GM19468 (cell line): Measurements from ENCODE around the gene KIFC3.
"Not testable (repeated sequence)": the region's sequence is repeated elsewhere in the genome, so short reads cannot be mapped to it uniquely, and the experiment has no call there.

Experiments
- ATAC-seq: cut with Tn5 transposase; IDR thresholded peaks from one replicate; pipeline ENCODE4 v1.9.1; 2021; ENCODE audit warnings: mild to moderate bottlenecking, moderate library complexity, moderate number of reproducible peaks; ENCODE audit not compliant: unreplicated experiment; ENCODE audit errors: extremely low read depth

Gene KIFC3

DNA sequence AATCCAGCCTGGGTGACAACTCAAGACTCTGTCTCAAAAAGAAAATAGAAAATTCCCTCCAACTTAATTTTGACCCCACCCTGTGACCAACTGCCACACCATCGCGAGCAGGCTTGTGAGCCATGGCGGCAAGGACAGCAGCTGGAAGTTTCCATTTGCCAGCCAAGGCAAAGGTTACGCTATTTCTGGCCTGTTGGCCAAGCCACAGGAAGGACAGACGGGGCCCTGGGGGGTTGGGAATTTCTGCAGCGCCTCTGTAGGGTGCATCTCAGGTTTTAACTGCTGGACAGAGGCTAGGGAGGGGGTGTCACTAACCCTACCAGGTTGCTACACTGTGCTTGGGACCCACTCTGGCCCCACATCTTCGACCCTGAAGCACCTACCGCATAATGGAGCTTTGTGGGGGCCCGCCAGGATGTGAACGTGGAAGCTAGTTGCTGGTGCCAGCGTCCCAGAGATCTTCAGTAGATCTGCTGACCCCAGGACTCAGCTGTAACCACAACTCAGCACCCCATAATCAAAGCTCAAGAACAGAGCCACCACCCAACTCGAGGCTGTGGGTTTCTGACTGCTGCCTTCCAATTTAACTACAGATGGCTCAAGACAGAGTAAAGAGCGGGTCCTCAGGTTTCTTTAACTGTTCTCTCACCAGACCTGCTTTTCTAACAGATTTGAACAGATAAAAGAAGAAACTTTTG lies 10.9 kb downstream of the KIFC3 start:
- no peak for ATAC-seq

DNA sequence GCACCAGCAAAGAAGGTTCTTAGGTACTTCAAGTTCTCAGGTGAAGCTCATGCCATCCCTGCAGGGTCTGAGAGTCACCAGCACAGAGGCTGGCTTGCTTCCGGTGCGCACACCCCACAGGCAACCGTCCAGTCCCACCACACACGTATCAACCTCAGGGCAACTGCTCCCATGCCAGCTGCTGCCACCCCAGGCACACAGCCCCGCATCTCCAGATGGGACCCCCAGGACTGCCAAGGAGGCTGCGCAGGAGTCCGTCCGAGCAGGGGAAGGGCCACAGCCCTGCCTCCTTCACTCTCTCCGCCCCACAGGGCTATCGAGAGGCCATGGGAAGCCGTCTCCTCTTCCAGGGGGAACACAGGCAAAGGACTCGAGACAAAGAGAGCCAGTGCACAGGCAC lies 13.3 kb downstream of the KIFC3 start:
- ATAC-seq, result no peak

DNA sequence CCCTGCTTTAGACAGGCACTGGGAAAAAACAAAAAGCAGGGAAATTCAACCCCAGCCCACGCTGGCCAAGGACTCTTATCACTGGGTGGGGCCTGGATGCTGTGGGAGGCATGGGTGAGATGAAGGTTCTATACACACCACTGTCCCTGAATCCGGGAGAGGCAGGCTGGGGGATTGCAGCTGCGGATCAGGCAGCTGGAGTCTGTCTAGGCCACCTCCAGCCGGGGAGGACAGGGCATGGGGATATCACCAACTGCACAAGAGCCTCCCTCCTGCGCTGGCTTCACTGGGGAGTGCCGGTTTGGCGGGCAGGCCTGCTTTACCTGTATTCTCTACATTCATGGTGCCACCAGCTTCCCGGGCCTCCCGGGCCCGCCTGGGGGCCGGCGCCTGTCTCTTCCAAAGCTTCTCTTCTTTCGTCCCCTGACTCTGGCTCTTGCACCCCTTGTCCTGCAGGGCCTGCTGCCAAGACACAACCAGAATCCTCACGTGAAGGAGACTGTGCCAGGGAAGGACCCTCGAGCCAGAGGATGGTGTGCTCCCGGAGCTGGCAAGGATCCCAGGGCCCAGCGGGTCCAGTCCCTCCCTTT lies 13.9 kb downstream of the KIFC3 start:
- ATAC-seq, result no peak

DNA sequence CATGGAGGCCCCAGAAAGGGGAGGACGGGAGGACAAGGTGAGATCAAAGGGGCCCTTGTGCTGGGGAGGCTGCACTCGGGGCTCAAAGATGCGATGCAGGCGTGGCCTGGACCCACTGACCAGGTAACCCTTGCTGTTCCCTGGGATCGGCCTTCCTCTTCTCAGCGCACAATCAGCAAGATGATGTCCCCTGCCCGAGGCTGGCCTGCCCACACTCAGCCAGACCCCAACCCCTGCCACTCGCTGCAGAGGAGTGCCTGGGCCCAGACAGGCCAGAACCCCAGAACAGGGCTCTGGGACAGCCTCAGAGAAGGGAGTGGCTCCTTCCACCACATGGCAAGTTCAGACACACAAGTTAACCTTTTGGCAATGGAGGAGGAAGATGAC lies 14.8 kb downstream of the KIFC3 start:
- ATAC-seq, result no peak

DNA sequence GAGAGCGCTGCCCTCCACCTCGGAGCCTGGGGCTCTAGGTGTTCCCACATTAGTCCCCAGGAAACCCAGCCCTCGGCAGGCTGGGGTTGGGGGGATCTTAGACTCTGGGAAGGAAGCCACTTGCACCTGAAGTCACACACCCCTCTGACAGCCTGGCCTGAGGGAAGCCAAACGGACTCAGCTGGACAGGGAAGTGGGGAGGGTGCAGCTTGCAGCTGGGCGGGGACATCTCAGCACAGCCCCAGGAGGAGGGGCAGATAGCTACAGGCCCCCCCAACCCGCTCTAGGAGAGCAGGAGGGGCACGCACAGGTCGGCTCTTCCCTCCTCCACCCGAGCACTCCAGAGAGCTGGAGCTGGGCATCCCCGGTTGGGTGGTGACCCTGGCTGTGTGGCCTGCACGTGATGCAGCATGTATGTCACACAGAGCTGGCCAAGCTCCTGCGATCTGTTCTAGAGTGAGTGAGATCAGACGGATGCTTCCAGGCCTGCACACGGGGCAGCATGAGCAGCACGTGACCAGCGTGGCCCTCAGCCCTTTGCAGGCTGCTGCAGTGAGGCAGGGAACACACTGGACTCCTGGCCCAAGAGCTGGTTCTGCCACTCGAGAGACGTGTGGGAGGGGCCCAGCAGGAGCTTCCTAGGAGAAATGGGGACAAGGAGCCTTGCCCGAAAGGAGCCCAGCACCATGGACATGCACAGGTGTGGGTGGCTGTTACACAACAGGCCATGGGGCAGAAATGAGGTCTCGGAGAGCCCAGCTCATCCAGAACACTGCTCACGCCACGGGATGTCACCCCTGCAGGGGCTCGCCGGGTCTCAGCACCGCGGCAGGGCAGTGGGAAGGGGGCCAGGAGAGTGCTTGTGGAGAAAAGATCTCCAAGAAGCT lies 15.4 kb downstream of the KIFC3 start:
- no peak for ATAC-seq

DNA sequence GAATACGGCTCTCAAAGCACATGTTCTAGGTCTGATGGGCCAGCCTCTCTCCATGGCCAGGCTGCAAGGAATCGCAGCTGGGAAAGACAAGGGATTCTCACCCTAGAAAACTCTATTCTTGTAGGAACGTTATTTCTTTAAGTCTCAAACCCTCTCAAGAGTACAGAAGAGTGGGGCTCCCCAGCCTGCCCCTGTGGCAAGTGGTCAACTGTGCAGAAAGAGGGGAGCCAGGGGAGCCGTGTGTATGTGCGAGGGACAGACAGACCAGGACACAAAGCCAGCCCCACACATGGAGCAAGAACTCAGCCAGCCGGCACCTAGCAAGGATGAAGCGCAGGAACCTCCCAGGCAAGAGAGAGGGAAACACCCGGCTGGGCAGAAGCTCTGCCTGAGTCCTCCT lies 16.4 kb downstream of the KIFC3 start:
- no peak for ATAC-seq

DNA sequence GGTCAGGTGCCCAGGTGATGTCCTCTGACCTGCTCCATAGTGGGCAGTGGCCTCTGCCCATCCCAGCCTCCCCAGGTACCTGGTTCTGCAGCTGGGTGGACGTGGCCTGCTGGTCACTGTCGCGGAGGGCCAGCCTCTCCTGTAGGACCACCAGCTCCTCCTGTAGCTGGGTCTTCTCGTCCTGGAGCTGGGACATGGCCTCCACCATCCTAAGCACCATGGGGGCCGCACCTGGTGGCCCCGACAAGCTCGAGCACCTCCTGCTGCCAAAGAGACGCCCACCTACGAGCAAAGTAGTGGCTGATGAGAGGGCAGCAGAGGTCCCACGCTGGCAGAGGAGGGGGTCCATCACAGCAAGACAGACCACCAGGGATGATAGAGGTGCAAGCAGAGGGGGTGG lies 16.9 kb downstream of the KIFC3 start:
- ATAC-seq, result no peak

DNA sequence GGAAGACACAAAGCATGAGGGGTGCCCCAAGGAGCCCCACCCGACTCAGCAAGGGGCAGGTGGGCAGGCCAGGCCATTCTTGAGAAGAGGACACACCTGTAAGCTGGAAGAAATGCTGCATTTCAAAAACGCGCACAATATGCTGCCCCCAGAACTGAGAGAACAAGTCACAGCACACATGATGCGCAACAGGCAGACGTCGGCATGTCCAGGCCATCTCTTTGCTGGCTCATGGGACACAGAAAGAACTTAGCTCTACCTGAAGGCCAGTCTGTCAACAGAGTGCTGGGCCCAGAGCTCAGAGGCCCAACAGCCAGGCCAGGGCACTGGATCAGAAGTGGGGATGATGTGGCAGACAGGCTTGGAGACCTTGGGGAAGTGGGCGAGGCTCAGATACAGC lies 18.0 kb downstream of the KIFC3 start:
- no peak for ATAC-seq

GRCh38 chr16:57783883-57784282 lies 18.4 kb downstream of the KIFC3 start:
- no peak for ATAC-seq

DNA sequence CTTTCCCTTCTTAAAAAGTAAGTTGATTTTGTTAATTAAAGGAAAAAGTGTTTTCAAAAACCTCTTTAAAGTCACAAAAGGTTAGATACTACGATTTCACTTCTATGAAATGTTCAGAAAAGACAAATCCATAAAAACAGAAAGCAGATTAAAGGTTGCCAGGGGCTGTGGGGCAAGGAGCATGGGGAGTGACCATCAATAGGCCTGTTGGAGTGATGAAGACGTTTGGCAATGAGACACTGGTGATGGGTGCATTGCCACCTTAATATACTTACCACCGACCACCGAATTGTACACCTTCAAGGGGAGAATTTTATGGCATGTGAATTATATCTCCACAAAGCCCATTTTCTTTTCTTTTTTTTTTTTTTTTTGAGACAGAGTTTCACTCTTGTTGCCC lies 19.2 kb downstream of the KIFC3 start:
- no peak for ATAC-seq

- ATAC-seq, result not testable (repeated sequence)
These were observed 19.7 kb downstream of the KIFC3 start for GRCh38 chr16:57782607-57783055.

DNA sequence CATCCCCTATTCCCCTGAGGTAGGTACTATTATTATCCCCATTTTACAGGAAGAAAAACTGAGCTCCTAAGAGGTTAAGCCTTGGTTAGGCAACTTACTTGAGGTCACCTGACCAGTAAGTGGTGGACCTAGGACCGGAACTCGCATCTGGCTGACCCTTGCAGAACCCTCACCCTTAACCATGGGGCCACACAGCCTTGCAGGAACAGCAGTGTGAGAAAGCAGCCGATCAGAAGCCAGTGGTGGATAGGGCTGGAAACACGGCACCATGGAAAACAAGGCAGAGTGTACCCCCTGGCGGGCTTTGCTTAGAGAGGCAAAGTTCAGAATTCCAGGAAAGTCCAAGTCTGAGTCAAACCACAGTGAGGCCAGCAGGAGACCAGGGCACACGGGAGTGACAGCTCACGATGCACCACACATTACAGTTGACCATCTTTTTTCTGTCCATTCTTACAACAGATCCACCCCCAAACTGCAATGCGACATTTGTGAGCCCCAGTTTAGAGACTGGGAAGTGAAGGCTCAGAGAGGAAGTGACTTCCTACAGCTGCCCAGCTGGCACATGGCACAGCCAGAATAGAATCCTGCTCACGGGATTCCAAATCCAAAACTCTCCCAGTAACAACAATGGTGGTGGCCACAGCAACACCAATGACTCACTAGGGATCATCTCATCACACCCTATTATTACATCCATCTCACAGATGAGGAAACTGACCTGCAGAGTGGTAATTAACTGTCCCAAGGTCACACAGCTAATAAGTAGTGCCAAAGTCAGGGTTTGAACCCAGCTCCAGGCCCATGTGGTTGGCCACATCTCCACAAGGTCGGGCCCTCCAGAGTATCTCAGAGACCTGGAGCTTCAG lies 20.3 kb downstream of the KIFC3 start:
- no peak for ATAC-seq

GRCh38 chr16:57781349-57781740 lies 20.9 kb downstream of the KIFC3 start:
- ATAC-seq, result no peak

DNA sequence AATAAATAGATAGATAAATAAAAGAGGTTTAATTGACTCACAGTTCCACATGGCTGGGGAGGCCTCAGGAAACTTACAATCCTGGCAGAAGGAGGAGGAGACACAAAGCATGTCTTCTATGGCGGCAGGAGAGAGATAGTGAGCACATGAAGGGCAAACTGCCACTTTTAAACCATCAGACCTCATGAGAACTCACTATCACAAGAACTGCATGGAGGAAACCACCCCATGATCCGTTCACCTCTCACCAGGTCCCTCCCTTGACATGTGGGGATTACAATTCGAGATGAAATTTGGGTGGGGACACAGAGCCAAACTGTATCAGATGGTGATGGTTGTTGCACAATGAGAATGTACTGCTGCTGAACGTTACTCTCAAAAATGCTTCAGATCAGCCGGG lies 22.5 kb downstream of the KIFC3 start:
- ATAC-seq, result not testable (repeated sequence)

GRCh38 chr16:57778658-57779057 lies 23.6 kb downstream of the KIFC3 start:
- no peak for ATAC-seq

DNA sequence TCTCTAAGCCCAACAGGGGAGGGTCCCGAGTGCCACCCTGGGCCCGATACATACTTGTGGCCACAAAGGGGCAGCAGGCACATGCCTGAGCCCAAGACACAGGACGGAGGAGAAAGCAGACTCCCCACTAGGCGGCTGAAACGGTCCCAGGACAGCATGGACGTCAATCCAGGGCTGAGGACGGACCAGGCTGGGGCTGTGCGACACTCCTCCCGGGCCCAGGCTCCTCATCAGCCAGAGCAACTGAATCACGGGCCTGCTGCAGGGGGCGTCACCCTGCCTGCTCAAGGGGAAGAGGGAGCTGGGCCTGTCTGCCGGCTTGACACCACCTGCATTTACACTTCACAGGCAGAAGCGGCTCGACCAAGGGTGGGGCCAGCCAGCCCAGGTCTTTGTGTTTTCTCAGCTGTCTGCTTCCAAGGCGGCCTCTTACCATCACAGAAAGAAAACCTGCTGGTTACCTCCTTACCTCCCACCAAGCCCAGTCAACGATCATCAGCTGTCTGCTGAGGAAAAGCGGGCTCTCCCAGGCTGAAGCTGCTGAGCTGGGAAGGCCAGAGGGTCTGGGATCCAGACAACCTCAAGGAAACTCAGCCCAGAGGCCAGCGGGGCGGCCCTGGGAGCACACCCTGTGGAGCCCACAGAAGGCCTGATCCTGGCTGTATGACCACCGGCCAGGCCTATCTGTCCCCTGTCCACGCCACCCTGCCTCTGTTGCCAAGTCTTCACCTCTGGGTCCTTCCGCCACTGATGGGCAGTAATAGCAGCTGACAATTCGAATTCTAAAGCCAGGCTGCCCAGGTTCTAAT lies 26.4 kb downstream of the KIFC3 start:
- ATAC-seq, result no peak

DNA sequence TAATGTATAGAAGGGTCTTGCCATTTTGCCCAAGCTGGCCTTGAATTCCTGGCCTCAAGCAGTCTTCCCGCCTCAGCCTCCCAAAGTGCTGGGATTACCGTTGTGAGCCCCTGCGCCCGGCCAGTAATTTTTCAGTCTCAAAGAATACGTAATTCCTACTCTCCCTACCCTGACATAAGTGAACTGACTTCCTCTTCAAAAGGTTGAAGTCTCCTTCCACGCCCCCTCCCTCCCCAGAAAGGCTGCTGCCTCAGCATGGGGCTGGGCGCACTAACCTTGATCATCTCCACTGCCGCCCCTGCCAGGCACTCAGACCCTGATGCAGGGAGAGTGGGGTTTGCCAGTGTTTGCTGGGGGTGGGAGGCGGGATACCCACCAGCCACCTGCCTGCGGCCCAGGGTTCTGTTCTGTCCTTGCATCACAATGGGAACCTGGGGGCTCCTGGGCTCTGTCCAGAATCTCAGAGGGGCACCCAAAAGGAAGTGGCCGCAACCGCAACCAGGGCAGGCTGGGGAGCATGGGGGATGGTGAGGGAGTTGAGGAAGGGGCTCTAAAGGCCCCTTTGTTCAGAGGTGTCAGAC lies 27.5 kb downstream of the KIFC3 start:
- no peak for ATAC-seq

DNA sequence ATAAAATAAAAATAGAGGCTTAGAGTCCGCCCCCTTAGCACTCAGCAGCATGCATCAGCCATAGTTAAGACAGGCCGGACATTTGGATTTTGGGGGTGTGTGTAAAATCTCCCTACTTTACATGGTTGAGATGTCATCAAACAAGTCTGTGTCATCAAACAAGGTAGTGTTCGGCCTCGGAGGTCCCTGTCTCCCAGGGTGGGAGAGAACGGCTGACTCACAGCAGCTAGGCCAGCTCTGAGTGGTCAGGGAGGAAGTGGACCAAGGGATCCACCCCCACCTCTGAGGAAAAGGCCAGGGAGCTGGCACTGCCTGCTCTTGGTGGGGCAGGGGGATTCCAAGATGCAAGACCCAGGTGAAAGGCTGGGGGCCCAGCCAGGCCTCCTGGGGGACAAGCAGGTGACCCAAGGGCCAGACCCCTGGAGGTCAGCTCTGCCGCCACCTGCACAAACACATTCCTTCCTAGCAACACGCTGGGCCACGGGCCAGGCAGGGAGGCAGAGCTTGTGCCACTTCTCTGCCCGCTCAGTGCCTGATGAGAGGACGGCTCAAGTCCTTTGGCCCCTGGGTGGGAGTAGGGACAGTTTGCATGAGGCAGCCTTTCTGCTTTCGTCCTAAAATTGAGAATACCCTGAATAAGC lies 28.5 kb downstream of the KIFC3 start:
- no peak for ATAC-seq

DNA sequence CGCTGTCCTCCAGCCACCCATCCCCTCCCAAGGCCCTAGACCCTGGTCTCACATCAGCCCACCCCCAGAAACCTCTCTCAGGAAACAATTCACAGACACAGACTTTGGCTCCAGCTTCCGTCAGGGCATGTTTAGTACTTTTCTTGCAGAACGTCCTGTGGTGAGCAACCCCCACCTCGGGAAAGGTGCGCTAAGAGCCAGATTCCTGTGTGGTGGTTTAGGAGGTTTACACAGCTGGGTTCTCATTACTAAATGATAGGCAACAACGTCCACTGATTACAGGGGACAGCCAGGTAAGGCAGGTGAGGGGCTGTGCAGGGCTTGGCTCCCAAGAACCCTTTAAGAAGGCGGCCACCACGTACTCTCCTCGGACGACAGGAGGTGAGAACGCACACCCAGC lies 29.3 kb downstream of the KIFC3 start:
- ATAC-seq, result no peak
